Heart right ventricle (tissue), 16 donors: ENCODE measurements around the gene RASSF8. TPM values are rescaled to one million over a fixed set of nuclear protein-coding genes. Genes with fewer than 3 reads are reported as not detected.
A peak's percentile ranks its signal among the peaks of the same experiment; 100 is the strongest.

Experiments
- ATAC-seq, 8 donors: fragments of 200-7000 bp; cut with Tn5 transposase; one replicate each; pipeline ENCODE4 v1.9.1; 2020; ENCODE audit warnings: mild to moderate bottlenecking in 8 of 8, moderate library complexity in 8 of 8, moderate number of reproducible peaks in 1 of 8
- DNase-seq, 2 donors: peaks; one replicate each; pipeline ENCODE4 v3.0.0-alpha.2; 2020
- H3K27ac ChIP-seq, 10 donors: fragments of 200-600 bp; sonication (generic) in 2 of 10; one replicate each; pipeline versions ENCODE4 v1.5.0 to v1.8.0; 2020 to 2022; ENCODE audit warnings: mild to moderate bottlenecking in 3 of 10
- H3K27me3 ChIP-seq, 7 donors: fragments of 200-600 bp; one replicate each; pipeline ENCODE4 v1.8.0; 2021 to 2022; ENCODE audit warnings: mild to moderate bottlenecking in 2 of 7
- H3K36me3 ChIP-seq, 9 donors: fragments of 200-600 bp; sonication (generic) in 1 of 9; one replicate each; pipeline versions ENCODE4 v1.5.0 to v1.8.0; 2020 to 2022; ENCODE audit warnings: mild to moderate bottlenecking in 2 of 9
- H3K4me1 ChIP-seq, 9 donors: fragments of 200-600 bp; sonication (generic) in 1 of 9; one replicate each; pipeline versions ENCODE4 v1.5.0 to v1.8.0; 2020 to 2022; ENCODE audit warnings: mild to moderate bottlenecking in 4 of 9
- H3K4me3 ChIP-seq, 10 donors: fragments of 200-600 bp; sonication (generic) in 2 of 10; one replicate each; pipeline versions ENCODE4 v1.5.0 to v1.8.0; 2020 to 2022; ENCODE audit warnings: mild to moderate bottlenecking in 7 of 10, moderate library complexity in 2 of 10
- H3K9me3 ChIP-seq, 11 donors: fragments of 200-600 bp in 10 of 11; sonication (generic) in 2 of 11; one replicate each; pipeline versions ENCODE4 v1.5.0 to v1.8.0; 2013 to 2022; ENCODE audit warnings: mild to moderate bottlenecking in 2 of 11, control low read depth in 1 of 11, moderate library complexity in 1 of 11
- WGBS, 2 donors: extraction: QIAGEN DNeasy Blood & Tissue Kit; methylation state at CpG; one replicate each; pipeline ENCODE4 v1.1.7; 2013; ENCODE audit warnings: inconsistent platforms in 1 of 2; 5-methylcytosine and 5-hydroxymethylcytosine counted together
- intact Hi-C, 10 donors: fragments of 100-400 bp; cut with DNase I; formaldehyde crosslinking; loops; one replicate each; pipeline versions ENCODE4 v1.11.1 to v1.14.2; 2022
- polyA plus RNA-seq, 2 donors: library from polyadenylated mRNA; stranded (reverse); fragments of 200-250 nt; gene quantifications; one replicate each; pipeline ENCODE4 v1.2.3, GENCODE V29; 2013
- total RNA-seq, 10 donors: library from RNA; stranded (reverse); fragmentation: NEBNext Ultra II Directional in 3 of 10; extraction: Animal tissue kit (Norgen Biotek cat#: 25700) in 3 of 10; gene quantifications; one replicate each; pipeline versions ENCODE4 v1.2.1 to v1.2.4, GENCODE V29; 2021 to 2023
- TF ChIP-seq, protein P1 (sequence below), 9 donors: fragments of 200-600 bp; sonication (generic) in 2 of 9; IDR thresholded peaks; one replicate each; pipeline versions ENCODE4 v1.5.0 to v1.8.0; 2021 to 2022; ENCODE audit warnings: antibody characterized with exemption in 9 of 9, mild to moderate bottlenecking in 5 of 9, moderate library complexity in 1 of 9
- donor health status: Arrhythmogenic right ventricular cardiomyopathy.
- donor health status: ischemic (EF 13 %, LVEDD 7.1; RV severe dilation, severe dysfunction).
- donor health status: healthy with polysubstance abuse.
- donor health status: DM: no; HTN: yes; CAD: no.
- donor health status: DM: no; HTN: no; CAD: no.
- donor health status: ischemic (EF 25% LVEDD 6.9; RV normal size, moderate dysfunction).
- donor health status: ischemic (EF 25% LVEDD 5.7; RV mildly dilated, moderate dysfunction).
- donor health status: healthy.
- donor health status: DM: yes; HTN: yes; CAD: no.
- donor health status: Ischemic cardiomyopathy.
- donor health status: ischemic (EF 35%, LVEDD 5.7; RV mildly dilated, moderate dysfunction).
- donor health status: nonischemic (EF 11% LVEDD 7.7; RV severe dilation, severe dysfunction).
- donor health status: DM: yes; HTN: yes; CAD: no.
- donor health status: PGD.
- donor health status: ischemic (EF 29% LVEDD 5.4; RV normal size, mild dysfunction).
- donor health status: nonischemic (EF 23%, LVEDD 6.1; RV moderate dilation, normal function).

The RASSF8 gene
- total and polyA plus RNA-seq, 12 donors, result 5.7 to 43.9 (median 28.9) TPM

GRCh38 chr12:26121323-26122060 lies 163.0 kb downstream of the RASSF8 start:
- no peaks in the 10 kb centered on the region for H3K9me3 ChIP-seq
- DNase-seq (no peak), ATAC-seq (no peak)
- H3K36me3 ChIP-seq, result no peaks in the 10 kb centered on the region
- TF ChIP-seq, protein P1, sequence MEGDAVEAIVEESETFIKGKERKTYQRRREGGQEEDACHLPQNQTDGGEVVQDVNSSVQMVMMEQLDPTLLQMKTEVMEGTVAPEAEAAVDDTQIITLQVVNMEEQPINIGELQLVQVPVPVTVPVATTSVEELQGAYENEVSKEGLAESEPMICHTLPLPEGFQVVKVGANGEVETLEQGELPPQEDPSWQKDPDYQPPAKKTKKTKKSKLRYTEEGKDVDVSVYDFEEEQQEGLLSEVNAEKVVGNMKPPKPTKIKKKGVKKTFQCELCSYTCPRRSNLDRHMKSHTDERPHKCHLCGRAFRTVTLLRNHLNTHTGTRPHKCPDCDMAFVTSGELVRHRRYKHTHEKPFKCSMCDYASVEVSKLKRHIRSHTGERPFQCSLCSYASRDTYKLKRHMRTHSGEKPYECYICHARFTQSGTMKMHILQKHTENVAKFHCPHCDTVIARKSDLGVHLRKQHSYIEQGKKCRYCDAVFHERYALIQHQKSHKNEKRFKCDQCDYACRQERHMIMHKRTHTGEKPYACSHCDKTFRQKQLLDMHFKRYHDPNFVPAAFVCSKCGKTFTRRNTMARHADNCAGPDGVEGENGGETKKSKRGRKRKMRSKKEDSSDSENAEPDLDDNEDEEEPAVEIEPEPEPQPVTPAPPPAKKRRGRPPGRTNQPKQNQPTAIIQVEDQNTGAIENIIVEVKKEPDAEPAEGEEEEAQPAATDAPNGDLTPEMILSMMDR (IDR thresholded peaks at IDR 0.05), result no peak
- H3K4me1 ChIP-seq, result peaks cover 3 to 73% (median 22%) of the 10 kb centered on the region in 9 donors
- intact Hi-C loops, result loop anchor here in 6 of 10 donors (10.0 kb wide), 3 partner anchors 153 to 313 kb away; partner anchors contain the start of gene RASSF8 (in 1 of the 6)
- peaks cover 0 to 75% (median 0%) of the 10 kb centered on the region in 7 donors for H3K27me3 ChIP-seq
- H3K27ac ChIP-seq, result peak overlapping the region; percentile 59 to 98 (median 93)
- WGBS, 2 donors, result 32 to 37% methylated on average over 15 of the region's 15 CpGs
- peak overlapping the region; percentile 46 to 80 (median 65) for H3K4me3 ChIP-seq

GRCh38 chr12:26122061-26122680 lies 163.7 kb downstream of the RASSF8 start:
- Histone ChIP-seq H3K9me3 (no peaks in the 10 kb centered on the region), H3K36me3 (no peaks in the 10 kb centered on the region), H3K4me1 (peaks cover 5 to 72% (median 26%) of the 10 kb centered on the region in 9 donors), H3K27ac (peak overlapping the region; percentile 59 to 98 (median 93)), H3K4me3 (peak overlapping the region; percentile 46 to 80 (median 65)), H3K27me3 (peaks cover 0 to 82% (median 0%) of the 10 kb centered on the region in 7 donors)
- WGBS, 2 donors, result 0 to 1% methylated on average over 83 to 88 of the region's 88 CpGs
- TF ChIP-seq, protein P1 (IDR thresholded peaks at IDR 0.05), result peak in 1 of 9 donors; percentile 15
- ATAC-seq (peak in 1 of 8 donors; percentile 9), DNase-seq (peak in 1 of 2 donors; percentile 43)
- intact Hi-C loops, result loop anchor here in 6 of 10 donors (10.0 kb wide), 3 partner anchors 153 to 313 kb away; partner anchors contain the start of gene RASSF8 (in 1 of the 6)

DNA sequence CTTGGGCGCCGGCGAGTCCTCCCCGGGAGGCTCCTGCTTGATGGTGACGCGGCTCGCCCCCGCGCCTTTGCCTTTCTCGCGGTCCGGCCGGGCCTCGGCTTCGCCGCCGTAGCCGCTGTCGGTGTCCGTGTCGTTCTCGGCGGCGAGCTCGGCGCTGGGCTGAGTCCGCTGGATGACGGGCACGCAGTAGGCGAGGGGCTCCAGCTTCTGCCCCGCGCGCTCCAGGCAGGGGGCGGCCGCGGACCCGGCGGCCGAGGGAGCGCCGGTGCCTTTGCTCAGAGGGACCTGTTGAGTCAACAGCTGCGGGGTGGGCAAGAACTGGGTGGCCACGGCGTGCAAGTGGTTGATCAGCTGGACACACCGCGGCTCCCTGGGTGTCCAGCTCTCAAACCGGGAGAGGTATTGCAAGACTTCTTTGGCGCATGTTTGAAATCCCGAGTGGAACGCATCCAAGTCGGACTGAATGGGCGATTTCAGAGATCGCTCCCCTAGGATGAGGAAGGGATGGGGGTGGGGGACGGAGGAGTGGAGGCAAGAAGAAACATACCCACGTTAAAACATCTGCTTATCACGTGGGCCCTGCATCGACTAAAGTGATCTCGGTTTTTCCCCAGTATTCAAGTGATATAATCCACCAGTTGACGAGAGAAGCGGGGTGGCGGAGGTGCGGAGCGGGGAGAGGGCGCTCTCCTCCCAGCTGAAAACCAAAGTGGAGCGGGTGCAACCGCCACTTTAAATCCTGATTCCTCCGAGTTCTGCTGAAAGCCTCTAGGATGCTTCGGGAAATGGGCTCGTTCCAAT lies 164.4 kb downstream of the RASSF8 start:
- Histone ChIP-seq H3K27me3 (peaks cover 0 to 86% (median 0%) of the 10 kb centered on the region in 7 donors), H3K27ac (peak overlapping the region; percentile 59 to 98 (median 93)), H3K9me3 (no peaks in the 10 kb centered on the region), H3K4me3 (peak overlapping the region; percentile 46 to 80 (median 65)), H3K4me1 (peaks cover 3 to 67% (median 26%) of the 10 kb centered on the region in 9 donors), H3K36me3 (no peaks in the 10 kb centered on the region)
- TF ChIP-seq, protein P1 (IDR thresholded peaks at IDR 0.05), result peak in 4 of 9 donors; percentile 37 to 56 (median 51)
- ATAC-seq (peak in 7 of 8 donors; percentile 5 to 18 (median 10)), DNase-seq (peak; percentile 50 to 67)
- intact Hi-C loops, result loop anchor here in 6 of 10 donors (10.0 kb wide), 3 partner anchors 152 to 312 kb away; partner anchors contain the start of gene RASSF8 (in 1 of the 6)
- WGBS, 2 donors, result 0 to 1% methylated on average over 63 to 69 of the region's 69 CpGs
